Measurements from ENCODE around the gene SCTR.

Gene SCTR

GRCh38 chr2:119486886-119487285, 37.4 kb downstream of the SCTR start:
- no peak for DNase-seq

GRCh38 chr2:119486196-119486827, 38.0 kb downstream of the SCTR start:
- no peak for DNase-seq

- DNase-seq: no peak
Measured at GRCh38 chr2:119485336-119486110, 38.8 kb downstream of the SCTR start.

- DNase-seq: no peak
Measured at GRCh38 chr2:119484834-119485233, 39.4 kb downstream of the SCTR start.

GRCh38 chr2:119483896-119484718, 40.2 kb downstream of the SCTR start:
- DNase-seq: no peak

GRCh38 chr2:119483395-119483753, 40.9 kb downstream of the SCTR start:
- no peak for DNase-seq

GRCh38 chr2:119482481-119483394, 41.5 kb downstream of the SCTR start:
- no peak for DNase-seq

- DNase-seq: no peak
Measured at GRCh38 chr2:119481501-119482455, 42.5 kb downstream of the SCTR start.

- no peak for DNase-seq
Measured at GRCh38 chr2:119480718-119481142, 43.6 kb downstream of the SCTR start.

- no peak for DNase-seq
Measured at GRCh38 chr2:119480184-119480583, 44.1 kb downstream of the SCTR start.

GRCh38 chr2:119478978-119479295, 45.3 kb downstream of the SCTR start:
- DNase-seq: no peak

- no peak for DNase-seq
Measured at GRCh38 chr2:119478188-119478977, 45.9 kb downstream of the SCTR start.

- no peak for DNase-seq
Measured at GRCh38 chr2:119477113-119477505, 47.2 kb downstream of the SCTR start.

- peak; percentile 16 to 23 for DNase-seq
Measured at GRCh38 chr2:119476301-119477112, 47.8 kb downstream of the SCTR start.

- DNase-seq: no peak
Measured at GRCh38 chr2:119475857-119476244, 48.4 kb downstream of the SCTR start.

GRCh38 chr2:119475225-119475856, 48.9 kb downstream of the SCTR start:
- no peak for DNase-seq

GRCh38 chr2:119474371-119475224, 49.7 kb downstream of the SCTR start:
- no peak for DNase-seq

Measured in hippocampal formation (tissue), 2 donors.